T-helper 1 cell (primary cell): ENCODE data around the gene CADM1.
A peak's percentile ranks its signal among the peaks of the same experiment; 100 is the strongest.

ENCODE experiments used
- DNase-seq, 5 donors: peaks; one replicate each; pipeline ENCODE4 v3.0.0-alpha.2; 2012 to 2020

CADM1 gene

DNA sequence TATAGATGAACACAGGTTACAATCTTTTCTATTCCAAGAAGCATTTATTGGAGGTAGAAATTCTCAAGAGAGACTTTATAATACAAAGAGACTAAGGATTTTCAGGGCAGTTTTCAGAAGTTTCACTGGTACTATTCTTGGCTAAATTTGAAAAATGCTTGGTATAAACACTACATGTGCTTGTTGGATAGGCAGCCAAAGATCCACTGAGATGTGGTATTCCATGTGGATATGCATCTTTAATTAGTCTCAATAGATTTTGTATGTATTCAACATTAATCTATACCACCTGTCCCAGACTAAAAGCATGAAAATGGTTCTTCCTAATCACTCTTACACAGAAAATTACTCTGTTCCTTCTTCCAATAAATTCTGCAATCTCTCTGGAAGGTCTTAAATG is 232.6 kb downstream of the CADM1 start:
- no peak for DNase-seq

DNA sequence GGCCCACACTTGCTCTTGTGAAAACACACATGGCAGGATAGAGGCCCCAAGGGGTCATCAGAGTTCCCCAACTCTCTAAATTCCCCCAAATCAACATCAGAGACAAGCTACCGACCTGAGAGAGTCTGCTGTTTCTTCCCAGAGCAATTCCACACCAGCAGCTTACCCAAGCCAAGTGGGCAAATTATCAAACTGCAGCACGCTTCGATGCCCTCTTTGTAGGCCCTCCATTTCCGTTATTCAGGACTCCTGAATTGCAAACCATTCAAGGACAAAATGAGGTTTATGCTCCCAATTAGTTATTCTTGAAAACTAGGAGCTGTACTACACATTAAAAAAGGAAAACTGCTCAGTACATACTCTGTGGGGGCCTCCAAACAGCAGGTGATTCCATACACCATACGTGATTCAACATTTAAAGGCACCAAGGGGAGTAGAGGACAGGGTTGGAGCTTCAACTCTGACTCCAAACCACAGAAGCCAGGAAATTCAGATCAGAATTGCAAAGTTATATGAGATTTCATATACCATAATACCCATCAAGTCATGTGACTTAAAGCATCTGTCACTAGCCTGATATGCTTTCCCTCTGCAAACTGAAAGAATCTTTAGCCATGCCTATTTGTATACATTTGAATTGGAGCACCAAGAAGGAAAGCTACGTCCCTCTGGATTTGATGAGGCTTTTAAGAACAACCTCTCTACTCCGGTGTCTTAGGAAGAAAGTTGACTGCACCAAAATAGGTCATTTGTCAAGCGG is 234.8 kb downstream of the CADM1 start:
- DNase-seq, result no peak

DNA sequence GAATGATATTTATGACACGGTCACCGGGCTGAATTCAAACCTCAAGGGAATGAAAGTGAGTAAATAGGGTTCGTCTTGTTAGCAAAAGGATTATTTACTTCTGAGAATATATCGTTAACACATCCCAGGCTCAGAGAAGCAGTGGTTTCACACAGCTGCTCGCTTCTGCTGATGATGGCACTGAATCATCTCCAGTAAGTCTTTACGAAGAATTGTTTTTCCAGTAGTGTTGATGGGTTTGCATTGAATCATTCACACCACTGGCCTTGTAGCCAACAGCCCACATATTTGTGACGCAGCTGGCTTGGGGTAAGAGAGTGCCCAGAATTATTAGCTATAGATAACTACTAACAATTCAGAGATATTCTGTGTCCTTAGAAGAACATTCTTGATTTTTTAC is 236.3 kb downstream of the CADM1 start:
- no peak for DNase-seq

DNA sequence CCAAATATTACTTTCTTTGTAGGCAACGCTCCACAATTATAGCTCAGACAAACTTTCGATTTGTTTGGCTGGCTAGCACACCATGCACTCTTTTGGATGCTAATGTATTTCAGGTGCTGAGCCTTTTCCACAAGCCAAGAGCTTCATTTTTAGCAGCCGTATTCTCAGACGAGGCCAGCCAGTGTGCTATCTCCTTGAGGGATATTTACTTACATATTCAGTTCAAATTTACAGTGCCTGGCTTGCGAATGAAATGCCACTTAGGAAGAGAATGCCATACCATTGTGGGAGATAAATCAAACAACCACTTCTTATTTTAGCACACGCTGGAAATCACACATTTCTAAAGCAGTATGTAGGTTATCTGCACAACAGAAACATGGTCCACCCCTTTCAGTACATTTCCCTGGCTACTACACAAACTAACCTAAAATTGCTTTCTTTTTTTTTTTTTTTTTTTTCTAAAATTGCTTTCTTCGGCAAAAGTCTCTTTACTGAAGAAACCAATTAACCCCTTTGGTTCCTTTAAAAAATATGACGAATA is 236.9 kb downstream of the CADM1 start:
- DNase-seq, result no peak

DNA sequence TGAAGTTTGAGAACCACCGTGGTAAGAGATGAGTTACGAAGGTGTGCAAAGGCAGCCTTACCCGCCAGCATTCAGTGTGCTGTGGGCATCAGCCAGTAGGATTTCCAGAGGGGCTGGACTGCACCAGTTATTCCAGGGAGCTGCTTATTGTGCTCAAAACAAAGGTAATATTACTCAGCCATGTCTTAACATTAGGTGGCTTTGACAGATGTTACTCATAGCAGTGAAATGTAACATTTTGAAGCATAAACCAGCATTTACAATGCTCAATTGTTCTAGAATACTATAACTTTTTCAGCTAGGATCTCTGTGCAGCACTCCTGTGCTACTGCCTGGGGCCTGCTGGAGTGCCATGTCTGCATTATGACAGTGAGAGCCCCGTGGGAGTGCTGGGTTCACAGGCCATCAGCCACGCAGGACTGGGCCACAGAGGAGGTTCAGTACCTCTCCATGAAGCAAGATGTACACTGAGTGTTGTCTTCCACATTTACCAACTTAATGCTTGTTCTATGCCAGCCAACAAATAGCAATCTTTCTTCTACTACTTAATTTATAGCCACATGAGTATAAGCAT is 238.1 kb downstream of the CADM1 start:
- DNase-seq, result no peak

DNA sequence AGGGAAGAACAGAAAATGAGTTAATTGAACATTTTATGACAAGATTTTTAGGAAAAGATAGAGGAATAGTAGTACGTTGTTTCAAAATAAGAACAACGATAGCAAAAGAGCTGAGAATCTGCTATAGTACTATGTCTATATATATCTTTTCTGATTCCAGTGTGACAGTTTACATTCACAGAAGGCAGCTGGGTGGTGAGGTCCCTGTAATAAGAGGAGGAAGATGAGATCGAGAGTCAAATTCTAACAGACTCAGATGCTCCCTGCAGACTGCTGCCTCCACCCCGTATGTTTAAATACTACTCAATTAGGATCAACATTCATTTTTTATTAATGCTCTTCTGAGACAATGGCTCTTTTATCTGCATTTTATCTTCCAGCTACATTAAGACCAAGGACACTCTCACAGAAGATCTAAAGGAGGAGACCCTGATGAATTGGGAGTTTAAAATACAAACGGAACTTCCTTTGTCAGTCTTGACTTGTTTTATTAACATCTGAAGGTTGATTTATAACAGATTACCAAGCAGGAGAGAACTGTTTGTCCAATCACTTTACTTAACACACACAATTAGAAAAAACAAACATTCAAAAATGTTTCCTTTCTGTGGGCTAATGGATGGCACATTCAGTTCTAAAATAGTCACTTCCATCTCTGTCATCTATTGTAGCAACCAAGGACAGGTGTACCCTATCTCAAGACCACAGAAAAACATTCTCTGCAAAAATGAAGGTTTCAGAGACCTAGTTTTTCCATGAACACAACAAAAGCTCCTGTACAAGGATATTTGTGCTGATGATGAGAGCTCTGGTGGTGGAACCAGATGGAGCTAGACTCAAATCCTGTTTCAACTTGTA is 240.2 kb downstream of the CADM1 start:
- no peak for DNase-seq

DNA sequence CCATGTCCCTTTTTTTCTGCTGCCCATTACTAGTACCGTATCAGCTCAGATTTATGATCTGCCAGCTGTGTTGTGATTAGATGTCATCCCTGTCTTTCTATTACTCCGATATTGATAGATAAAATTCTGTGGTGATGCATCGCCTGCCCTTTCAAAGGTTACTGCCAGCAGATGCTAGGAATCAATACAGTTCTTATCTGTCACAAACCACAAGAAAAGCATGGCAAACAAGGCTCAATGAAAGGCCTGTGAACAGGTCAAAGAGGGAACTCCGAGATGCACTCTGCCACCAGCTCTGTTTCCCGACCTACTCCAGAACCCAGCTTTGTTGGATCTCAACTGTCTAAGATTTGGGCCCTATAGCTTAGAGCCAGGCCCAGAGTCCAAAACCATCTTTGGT is 246.0 kb downstream of the CADM1 start:
- no peak for DNase-seq

DNA sequence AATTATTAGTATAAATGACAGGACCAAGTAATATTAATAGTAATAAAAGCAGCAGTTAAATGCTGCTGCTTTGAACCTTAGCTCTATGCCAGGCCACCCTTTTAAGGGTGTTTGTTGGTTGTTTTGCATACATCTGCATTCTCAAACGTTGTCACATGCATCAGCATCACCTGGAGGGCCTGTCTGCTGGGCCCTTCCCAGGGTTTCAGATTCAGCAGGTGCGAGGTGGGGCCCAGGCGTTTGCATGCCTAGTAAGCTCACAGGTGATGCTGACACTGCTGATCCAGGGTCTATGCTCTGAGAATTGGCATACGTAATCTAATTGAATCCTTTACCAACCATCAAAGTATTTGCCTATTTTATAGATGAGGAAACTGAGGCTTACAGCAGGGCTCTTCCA is 246.5 kb downstream of the CADM1 start:
- no peak for DNase-seq

DNA sequence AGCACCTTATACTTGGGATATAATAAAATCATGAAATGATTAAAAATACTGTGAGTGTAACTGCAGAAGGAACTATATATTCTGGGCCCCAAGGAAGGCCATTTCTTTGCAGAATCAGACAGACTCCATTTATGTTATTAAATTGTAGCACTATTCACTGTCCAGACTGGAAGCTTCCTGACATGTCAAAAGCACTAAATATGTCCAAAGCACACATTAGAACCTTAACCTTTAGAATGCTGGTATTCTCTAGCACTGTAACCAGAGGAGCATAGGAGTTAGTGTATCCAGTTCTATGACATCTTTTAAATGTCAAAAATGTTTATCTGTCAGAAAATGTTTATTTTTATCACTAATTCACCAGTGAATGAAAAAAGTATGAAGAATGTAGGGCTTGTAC is 246.9 kb downstream of the CADM1 start:
- DNase-seq, result no peak

DNA sequence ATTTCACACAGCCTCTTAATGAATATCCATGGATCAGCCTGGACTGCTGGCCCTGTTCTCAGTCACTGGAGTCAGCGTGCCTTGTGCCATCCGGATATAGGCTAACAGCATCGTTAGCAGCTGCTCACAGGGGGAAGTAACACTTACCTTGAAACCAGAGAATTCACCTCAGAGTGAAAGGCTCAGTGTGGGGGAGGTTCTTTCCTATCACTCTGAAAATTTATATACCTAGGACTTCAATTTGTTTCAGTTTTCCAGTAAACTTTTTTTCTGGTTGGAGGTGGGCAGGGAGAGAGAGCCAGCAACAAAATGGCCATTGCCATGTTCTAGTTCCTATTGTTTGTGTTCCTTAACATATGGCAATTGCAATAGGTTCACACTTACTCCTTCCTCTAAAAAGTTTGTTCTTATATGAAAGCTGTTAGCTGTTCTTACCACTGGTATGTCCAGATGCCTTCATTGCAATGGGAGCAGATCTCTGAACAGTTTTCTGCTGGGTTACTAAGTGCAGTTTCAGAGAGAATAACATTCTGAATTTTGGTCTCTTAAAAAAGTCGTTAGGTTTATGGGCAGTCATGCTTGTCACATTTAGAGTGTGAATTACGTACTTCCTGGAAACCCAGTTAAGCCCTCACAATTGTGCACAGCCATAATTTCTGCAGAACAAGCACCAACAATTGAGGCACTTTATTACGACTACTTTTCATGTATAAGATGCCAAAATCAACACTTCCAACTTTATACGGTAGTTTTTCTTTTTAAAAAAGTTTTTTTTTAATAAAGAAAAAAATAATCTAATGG is 247.6 kb downstream of the CADM1 start:
- peak in 1 of 5 donors; percentile 38 for DNase-seq

DNA sequence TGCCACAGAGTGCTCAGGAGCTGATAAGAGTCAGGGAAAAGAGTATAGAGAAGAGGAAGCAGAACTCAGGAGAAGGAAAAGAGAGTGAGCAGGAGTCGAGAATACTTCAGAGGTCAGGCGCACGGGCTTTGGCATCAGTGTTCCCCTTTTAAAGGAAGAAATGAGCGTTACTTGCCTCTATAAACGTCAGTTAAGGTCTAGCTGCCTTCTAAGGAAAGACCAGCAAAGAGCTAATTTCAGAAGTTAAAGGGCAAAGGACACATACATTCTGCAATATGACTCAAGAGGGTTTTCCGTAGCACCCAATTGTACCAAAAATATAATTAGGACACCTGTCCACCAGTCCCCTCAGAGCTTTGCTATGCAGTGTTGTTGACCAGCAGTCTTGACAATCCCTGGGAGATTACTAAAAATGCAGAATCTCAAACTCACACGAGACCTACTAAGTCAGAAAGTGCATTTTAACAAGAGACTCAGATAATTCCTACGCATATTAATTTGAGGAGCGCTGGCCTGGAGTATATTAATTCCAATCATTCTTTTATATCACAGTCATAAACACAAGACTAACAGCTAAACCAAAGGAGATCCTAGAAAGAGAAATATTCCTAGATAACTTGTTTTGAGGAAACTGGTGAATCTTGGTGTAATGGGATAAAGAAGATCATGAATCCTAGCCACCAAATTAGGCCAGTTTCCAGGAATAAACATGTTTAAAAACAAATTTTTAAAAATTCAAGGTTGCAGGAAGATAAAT is 249.0 kb downstream of the CADM1 start:
- no peak for DNase-seq

DNA sequence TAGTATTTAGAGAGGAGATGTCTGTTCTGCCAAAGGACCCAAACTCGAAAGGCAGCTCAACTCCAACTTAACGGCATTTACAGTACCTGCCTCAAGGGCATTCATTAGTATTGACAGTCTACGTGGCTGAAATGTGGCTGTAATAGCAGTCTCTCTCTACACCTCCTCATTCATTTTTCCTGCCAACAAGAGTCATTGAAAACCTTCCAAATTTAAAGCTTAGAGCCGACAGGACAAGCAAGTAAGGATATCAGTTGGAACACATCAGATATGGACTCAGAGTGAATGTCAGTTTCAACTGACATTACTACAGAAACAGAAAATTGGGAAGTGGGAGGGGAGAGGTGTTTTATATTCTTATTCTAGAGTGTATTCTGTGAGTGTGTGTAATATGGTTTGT is 253.1 kb downstream of the CADM1 start:
- no peak for DNase-seq

DNA sequence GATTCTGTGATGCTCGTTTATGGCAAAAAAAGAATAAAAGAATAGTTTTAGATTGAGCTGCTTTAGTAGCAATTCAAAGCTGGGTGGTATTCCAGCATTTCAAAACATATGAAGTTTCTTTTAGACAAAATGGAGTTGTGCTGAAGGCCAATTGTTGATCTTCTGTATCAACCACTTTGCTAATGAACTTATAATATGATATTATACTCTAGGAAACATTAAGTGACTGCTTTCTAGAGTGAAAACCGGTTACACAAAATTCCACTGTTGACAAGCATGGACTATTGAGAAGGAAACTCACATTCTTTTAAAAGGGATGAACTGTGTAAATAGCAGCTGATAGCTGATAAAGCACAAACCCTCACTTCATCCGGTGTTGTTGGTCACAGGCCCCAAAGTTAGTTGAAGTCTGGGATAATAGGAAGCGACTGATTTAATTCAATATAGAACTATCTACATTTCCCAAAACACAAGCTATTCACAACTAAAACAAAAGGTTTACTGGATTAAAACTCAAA is 255.1 kb downstream of the CADM1 start:
- DNase-seq, result no peak

DNA sequence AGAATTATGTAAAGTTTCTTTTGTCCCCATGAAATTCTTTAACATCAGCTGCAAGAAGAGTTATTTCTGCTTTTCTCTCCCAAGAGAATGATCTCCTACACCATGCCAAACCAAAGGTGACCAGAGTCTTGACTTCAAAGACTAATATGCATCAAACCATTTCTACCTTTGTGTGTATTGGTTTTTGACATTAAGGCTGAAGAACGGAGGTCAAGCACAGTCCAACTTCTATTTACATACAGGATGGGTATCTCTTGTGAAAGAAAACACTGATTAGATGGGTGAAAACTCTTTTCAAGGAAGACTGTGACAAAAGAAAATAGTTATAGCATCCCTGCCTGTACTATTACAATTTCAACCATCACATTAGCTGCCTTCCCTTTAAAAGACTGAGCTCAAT is 256.3 kb downstream of the CADM1 start:
- no peak for DNase-seq

DNA sequence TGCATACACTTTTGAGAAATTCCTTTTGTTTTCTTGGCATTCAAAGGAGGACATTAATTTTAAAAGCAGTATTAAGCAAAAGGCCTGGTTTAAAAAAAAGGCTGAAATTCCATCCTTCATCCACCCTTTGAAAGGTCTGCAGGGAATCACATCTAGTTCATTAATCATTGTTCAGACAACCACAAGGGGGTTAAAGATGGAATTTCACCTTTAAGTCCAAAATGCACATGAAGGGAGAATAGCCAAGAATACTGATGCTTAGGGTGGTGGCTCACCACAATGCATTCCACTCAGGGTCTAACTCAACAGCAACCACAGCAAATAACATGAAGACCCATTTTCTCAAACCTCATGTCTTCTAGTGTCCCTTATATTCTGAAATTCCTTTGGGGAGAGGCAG is 256.9 kb downstream of the CADM1 start:
- no peak for DNase-seq

DNA sequence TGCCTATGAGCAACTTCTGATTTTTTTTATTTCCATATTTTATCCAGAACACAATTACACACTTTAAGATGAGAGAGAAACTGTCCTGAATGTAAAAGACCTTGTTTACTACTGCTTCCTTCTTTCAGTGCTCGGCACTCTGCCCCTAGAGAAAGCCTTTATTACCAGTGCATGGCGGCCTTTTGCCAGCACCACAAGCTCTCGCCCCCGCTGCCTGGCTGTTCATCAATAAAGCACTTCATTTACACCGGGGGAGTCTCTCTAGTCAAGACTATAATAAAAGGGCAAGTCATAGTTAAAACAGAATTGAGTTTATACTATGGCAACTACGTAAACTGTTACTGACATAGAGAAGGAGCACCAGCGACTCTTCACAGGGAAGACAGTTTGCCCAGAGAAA is 259.5 kb downstream of the CADM1 start:
- no peak for DNase-seq

DNA sequence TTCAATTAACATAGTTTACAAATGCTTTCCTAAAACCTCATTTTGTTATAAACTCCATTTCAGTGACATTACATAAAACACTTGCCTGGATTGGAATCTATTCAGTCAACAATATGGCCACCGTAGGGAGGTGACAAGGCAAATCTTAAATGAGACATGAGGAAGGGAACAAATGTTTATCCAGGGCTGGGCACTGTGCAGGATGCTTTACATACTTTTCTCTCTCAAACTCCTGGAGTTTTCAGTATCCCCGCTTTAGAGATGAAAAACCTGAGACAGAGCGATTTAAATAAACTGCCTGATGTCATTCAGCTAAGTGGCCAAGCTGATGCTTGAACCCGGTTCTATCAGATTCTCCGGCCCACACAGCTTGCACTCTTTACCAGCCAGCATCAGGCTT is 259.9 kb downstream of the CADM1 start:
- no peak for DNase-seq

DNA sequence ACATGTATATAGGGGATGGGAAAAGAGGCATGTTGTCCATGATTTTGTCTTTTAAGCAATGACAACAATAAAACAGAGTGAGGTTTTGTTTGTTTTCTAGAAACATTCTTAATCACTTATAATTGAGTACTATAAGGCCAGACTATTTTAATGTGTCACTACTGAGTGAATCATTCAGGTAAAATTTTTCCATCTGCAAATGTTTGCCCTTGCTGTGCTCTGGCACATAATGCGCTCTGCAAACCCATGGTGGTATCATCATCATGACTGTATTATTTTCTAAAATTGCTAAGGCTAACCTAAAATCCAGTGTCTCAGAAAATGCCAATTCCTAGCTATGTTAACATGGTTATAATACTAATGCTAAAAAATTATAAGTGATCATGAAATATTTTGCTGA is 261.2 kb downstream of the CADM1 start:
- no peak for DNase-seq

DNA sequence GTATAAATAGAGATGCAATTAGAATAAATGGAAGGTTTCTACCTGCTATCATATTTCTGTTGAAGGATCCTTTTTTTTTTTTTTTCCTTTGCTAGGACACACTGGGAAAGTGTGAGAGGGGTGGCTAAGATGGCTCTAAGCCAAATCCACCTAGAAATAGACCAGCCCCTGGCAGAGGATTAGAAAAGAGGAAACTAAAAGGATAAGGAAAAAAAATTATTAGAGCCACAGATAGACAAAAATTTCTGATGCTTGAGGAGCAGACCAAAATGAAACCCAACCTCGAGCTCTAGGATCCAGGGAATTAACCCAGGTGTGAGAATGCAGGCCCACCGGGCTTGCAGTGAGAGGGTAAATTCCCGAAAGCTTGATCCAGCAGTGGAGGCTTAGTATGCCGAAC is 262.3 kb downstream of the CADM1 start:
- DNase-seq, result no peak

DNA sequence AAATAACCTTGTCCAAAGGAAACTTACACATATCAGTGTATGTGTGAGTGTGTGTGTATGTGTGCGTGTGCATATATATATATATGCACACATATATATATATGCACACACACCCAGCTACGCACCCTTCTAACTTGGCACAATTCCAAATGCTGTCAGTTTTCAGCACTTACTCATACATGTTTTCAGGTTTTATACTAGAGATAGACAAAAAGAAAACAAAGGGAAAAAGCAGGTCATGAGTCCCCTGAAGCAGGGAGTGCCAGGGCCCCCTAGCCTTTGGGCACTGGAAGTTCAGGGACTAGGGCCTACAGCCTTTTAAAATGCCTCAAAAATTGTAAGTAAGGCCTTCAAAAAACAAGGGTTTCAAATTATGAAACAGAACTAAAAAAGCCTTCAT is 265.4 kb downstream of the CADM1 start:
- no peak for DNase-seq

DNA sequence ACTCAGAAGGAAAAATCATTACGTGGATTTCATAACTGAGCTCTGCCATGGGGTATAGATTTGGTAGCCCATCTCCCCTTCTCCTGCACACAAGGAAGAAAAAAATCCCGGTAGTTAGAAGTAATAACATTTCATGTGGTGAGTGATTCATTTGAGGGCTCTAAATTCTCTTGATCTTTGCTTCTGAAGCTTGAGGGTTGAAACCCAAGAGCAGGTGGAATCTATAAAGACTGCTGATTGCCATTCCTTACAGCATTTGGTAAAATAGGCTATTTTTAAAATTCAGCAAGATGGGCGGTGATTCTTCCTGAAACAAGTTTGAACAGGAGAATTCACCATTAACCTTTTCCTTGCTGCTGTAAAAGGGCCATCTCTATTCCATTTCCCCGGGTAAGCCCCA is 266.1 kb downstream of the CADM1 start:
- no peak for DNase-seq

DNA sequence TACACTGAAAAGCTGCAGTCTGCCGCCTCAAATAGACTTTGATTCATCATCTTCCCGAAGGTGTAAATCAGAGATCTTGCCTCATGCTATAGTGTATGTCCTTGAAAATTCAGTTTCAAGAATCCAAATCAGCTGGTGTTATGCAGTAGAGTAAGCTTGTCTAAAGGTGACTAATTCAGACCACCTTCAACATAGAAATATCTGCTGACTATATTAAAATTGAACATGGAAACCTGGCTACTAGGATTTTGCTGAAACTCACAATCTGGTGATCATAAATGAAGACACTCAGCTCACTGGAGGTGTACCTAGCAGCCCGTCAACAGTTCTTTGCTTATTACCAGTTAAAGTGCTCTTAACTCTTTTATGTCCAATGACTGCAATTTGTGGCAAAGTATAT is 266.6 kb downstream of the CADM1 start:
- no peak for DNase-seq
